HCT116 (cell line): ENCODE measurements around the gene NAPA. TPM values are rescaled to one million over a fixed set of nuclear protein-coding genes. Genes with fewer than 3 reads are reported as not detected.

ENCODE experiments used
- ATAC-seq: fragments of 200-7000 bp; cut with Tn5 transposase; 2 replicates; pipeline ENCODE4 v1.9.1; 2020; ENCODE audit warnings: mild to moderate bottlenecking, moderate library complexity
- BruUV-seq: library from RNA; stranded (reverse); fragments of 400-500 nt; replicated peaks from 2 replicates; lab custom pipeline; 2021; lab: Mats Ljungman, UMichigan
- CTCF ChIA-PET: fragments of 300-600 bp; sonication (Branson Sonifier 250); formaldehyde crosslinking; loops from one replicate; lab custom pipeline; 2021; ENCODE audit warnings: antibody characterized with exemption; lab: Charles Lee
- POLR2A ChIA-PET: fragments of 300-600, 350-600 bp; sonication (Branson Sonifier 250); formaldehyde crosslinking; loops from one replicate; lab custom pipeline; 2021; ENCODE audit warnings: antibody characterized with exemption; lab: Charles Lee
- RAD21 ChIA-PET, 2 experiments: fragments of 300-600 bp; sonication (Branson Sonifier 250); formaldehyde crosslinking; loops; one replicate each; lab custom pipeline; 2023; ENCODE audit warnings: low total read pairs in 2 of 2; ENCODE audit not compliant: uncharacterized antibody in 2 of 2, unreplicated experiment in 2 of 2, low non-redundant PET in 1 of 2; lab: Charles Lee
- DNase-seq: peaks from one replicate; pipeline ENCODE4 v3.0.0-alpha.2; 2010; ENCODE audit warnings: low read depth, low spot score
- H2AFZ ChIP-seq: fragments of 200-600 bp; shearing (Covaris generic), sonication (generic); 2 replicates; pipeline ENCODE4 v1.6.1; 2017; ENCODE audit warnings: low read depth, mixed run types, mixed read lengths, antibody characterized with exemption, low read length; ENCODE audit not compliant: poor library complexity, severe bottlenecking
- H3K27ac ChIP-seq: 2 replicates; pipeline ENCODE4 v1.5.1; 2012; ENCODE audit warnings: low read depth, low read length
- H3K27me3 ChIP-seq: fragments of 200-600 bp; sonication (generic); 2 replicates; pipeline ENCODE4 v1.6.1; 2016; ENCODE audit warnings: mixed run types, low read length, mixed read lengths; ENCODE audit not compliant: insufficient read depth
- H3K36me3 ChIP-seq, 2 experiments: fragments of 200-500 bp in 1 of 2; fragments of 200-600 bp in 1 of 2; sonication (Bioruptor generic) in 1 of 2; sonication (generic) in 1 of 2; 2 replicates each; pipeline versions ENCODE4 v1.5.1 to v1.6.1; 2014 to 2016; ENCODE audit warnings: low read length in 2 of 2, inconsistent platforms in 1 of 2, mixed read lengths in 1 of 2, mixed run types in 1 of 2; ENCODE audit not compliant: insufficient read depth in 2 of 2, control insufficient read depth in 1 of 2
- H3K4me1 ChIP-seq, 2 experiments: fragments of 200-600 bp in 1 of 2; sonication (generic) in 1 of 2; 2 replicates each; pipeline versions ENCODE4 v1.5.1 to v1.6.1; 2012 to 2017; ENCODE audit warnings: low read length in 2 of 2, inconsistent platforms in 1 of 2, mild to moderate bottlenecking in 1 of 2, mixed read lengths in 1 of 2, mixed run types in 1 of 2, moderate library complexity in 1 of 2; ENCODE audit not compliant: insufficient read depth in 2 of 2, control insufficient read depth in 1 of 2
- H3K4me2 ChIP-seq: fragments of 200-600 bp; sonication (generic); 2 replicates; pipeline ENCODE4 v1.6.1; 2017; ENCODE audit warnings: mixed run types, low read length, mixed read lengths
- H3K4me3 ChIP-seq, 2 experiments: fragments of 200-600 bp in 1 of 2; sonication (generic) in 1 of 2; replicated peaks in 1 of 2; 2 replicates each; pipeline ENCODE4 v1.5.1; 2011 to 2016; ENCODE audit warnings: low read length in 2 of 2, control low read depth in 1 of 2, low read depth in 1 of 2, mild to moderate bottlenecking in 1 of 2, mixed read lengths in 1 of 2, mixed run types in 1 of 2
- H3K79me2 ChIP-seq: fragments of 200-600 bp; sonication (generic); 2 replicates; pipeline ENCODE4 v1.6.1; 2017; ENCODE audit warnings: mild to moderate bottlenecking, mixed run types, low read length, moderate library complexity, mixed read lengths; ENCODE audit not compliant: insufficient read depth
- H3K9ac ChIP-seq: fragments of 200-600 bp; sonication (generic); 2 replicates; pipeline ENCODE4 v1.6.1; 2016; ENCODE audit warnings: low read length, mixed read lengths
- H3K9me2 ChIP-seq: fragments of 200-600 bp; sonication (generic), shearing (Covaris generic); 2 replicates; pipeline ENCODE4 v1.6.1; 2017; ENCODE audit warnings: mixed run types, mild to moderate bottlenecking, moderate library complexity; ENCODE audit not compliant: insufficient read depth
- H3K9me3 ChIP-seq, 2 experiments: fragments of 200-500 bp in 1 of 2; fragments of 200-600 bp in 1 of 2; sonication (Bioruptor generic) in 1 of 2; sonication (generic) in 1 of 2; 2 replicates each; pipeline ENCODE4 v1.6.1; 2014 to 2017; ENCODE audit warnings: low read length in 2 of 2, mixed read lengths in 2 of 2, inconsistent platforms in 1 of 2, low read depth in 1 of 2, mild to moderate bottlenecking in 1 of 2, mixed run types in 1 of 2, moderate library complexity in 1 of 2; ENCODE audit not compliant: control insufficient read depth in 1 of 2, insufficient read depth in 1 of 2
- H4K20me1 ChIP-seq: fragments of 200-600 bp; sonication (generic), shearing (Covaris generic); 2 replicates; pipeline ENCODE4 v1.6.1; 2017; ENCODE audit warnings: mixed run types, mild to moderate bottlenecking, moderate library complexity; ENCODE audit not compliant: insufficient read depth
- CBX3 ChIP-seq: IDR thresholded peaks from 2 replicates; pipeline ENCODE4 v1.6.1; 2012; ENCODE audit warnings: low read depth
- EZH2phosphoT487 ChIP-seq: fragments of 200-600 bp; IDR thresholded peaks from 2 replicates; pipeline ENCODE4 v1.6.1; 2018; ENCODE audit warnings: antibody characterized with exemption, borderline replicate concordance
- POLR2AphosphoS5 ChIP-seq: IDR thresholded peaks from 2 replicates; pipeline ENCODE4 v1.6.1; 2011; ENCODE audit warnings: mild to moderate bottlenecking, low read depth, low read length, moderate library complexity
- RAD21 ChIP-seq: IDR thresholded peaks from 2 replicates; pipeline ENCODE4 v1.6.1; 2012; ENCODE audit warnings: low read depth, mild to moderate bottlenecking
- SRF ChIP-seq: IDR thresholded peaks from 2 replicates; pipeline ENCODE4 v1.6.1; 2012; ENCODE audit warnings: low read depth
- ZFX ChIP-seq: fragments of 450-650 bp; IDR thresholded peaks from 2 replicates; pipeline ENCODE4 v1.6.1; 2017
- intact Hi-C: fragments of 100-400 bp; cut with micrococcal nuclease; formaldehyde crosslinking; loops from 2 replicates; pipeline ENCODE4 v1.10.0; 2022
- total RNA-seq: library from RNA; stranded (reverse); gene quantifications from one replicate; pipeline ENCODE4 v1.2.1, GENCODE V29; 2021; ENCODE audit not compliant: unreplicated experiment
- TF ChIP-seq, protein P1 (sequence below): IDR thresholded peaks from 2 replicates; pipeline ENCODE4 v1.6.1; 2012
- TF ChIP-seq, protein P2 (sequence below): IDR thresholded peaks from 2 replicates; pipeline ENCODE4 v1.6.1; 2012; ENCODE audit warnings: low read depth

Gene NAPA
- total RNA-seq, 1 experiment from 2014 or later: 58.8 TPM

DNA sequence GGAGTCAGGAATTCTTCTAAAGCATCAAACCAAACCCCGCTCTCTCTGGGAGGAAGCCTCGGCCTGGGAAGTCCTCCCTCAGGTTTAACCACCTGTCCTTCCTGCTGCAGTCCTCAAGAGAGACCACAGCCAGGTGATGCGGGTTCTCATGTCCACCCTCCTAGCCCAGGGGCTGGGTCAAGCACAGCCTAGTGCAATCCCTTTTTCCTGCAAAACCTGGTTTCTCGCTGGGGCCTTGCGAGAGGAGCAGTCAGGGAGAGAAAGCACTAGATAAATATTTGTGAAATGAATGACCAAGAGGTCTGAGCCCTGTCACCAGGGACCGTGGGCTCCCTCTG, 45.5 kb downstream of the NAPA start:
- no peak for ATAC-seq

More for the DNA sequence above, 45.5 kb downstream of the NAPA start:
- no TSS peak for BruUV-seq
- no peaks in the 10 kb centered on the region for H3K9me2 ChIP-seq
- peaks cover 40% of the 10 kb centered on the region for H3K27me3 ChIP-seq
- peaks cover 0 to 15% of the 10 kb centered on the region in 2 experiments; a peak in 3 of 4 replicates for H3K4me1 ChIP-seq
- H3K4me3 ChIP-seq: no peak overlapping the region
- no peaks in the 10 kb centered on the region for H3K36me3 ChIP-seq
- intact Hi-C loops: no loop called here
- H2AFZ ChIP-seq: no peak overlapping the region
- H3K9me3 ChIP-seq: no peaks in the 10 kb centered on the region
- no peak overlapping the region for H3K27ac ChIP-seq
- H4K20me1 ChIP-seq: no peaks in the 10 kb centered on the region
- H3K79me2 ChIP-seq: no peaks in the 10 kb centered on the region
- TF ChIP-seq ZFX (no peak), SRF (no peak), EZH2phosphoT487 (no peak), CBX3 (no peak), RAD21 (no peak), POLR2AphosphoS5 (no peak)
- TF ChIP-seq, protein P1, sequence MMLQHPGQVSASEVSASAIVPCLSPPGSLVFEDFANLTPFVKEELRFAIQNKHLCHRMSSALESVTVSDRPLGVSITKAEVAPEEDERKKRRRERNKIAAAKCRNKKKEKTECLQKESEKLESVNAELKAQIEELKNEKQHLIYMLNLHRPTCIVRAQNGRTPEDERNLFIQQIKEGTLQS: no peak
- TF ChIP-seq, protein P2, sequence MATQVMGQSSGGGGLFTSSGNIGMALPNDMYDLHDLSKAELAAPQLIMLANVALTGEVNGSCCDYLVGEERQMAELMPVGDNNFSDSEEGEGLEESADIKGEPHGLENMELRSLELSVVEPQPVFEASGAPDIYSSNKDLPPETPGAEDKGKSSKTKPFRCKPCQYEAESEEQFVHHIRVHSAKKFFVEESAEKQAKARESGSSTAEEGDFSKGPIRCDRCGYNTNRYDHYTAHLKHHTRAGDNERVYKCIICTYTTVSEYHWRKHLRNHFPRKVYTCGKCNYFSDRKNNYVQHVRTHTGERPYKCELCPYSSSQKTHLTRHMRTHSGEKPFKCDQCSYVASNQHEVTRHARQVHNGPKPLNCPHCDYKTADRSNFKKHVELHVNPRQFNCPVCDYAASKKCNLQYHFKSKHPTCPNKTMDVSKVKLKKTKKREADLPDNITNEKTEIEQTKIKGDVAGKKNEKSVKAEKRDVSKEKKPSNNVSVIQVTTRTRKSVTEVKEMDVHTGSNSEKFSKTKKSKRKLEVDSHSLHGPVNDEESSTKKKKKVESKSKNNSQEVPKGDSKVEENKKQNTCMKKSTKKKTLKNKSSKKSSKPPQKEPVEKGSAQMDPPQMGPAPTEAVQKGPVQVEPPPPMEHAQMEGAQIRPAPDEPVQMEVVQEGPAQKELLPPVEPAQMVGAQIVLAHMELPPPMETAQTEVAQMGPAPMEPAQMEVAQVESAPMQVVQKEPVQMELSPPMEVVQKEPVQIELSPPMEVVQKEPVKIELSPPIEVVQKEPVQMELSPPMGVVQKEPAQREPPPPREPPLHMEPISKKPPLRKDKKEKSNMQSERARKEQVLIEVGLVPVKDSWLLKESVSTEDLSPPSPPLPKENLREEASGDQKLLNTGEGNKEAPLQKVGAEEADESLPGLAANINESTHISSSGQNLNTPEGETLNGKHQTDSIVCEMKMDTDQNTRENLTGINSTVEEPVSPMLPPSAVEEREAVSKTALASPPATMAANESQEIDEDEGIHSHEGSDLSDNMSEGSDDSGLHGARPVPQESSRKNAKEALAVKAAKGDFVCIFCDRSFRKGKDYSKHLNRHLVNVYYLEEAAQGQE: no peak
- no peak overlapping the region for H3K9ac ChIP-seq
- H3K4me2 ChIP-seq: no peak overlapping the region
- RAD21 ChIA-PET: no interaction called here
- no peak for DNase-seq
- CTCF ChIA-PET: no interaction called here
- POLR2A ChIA-PET: no interaction called here
